A549 (cell line): ENCODE data around the gene ELL.

ENCODE experiments used
- BHLHE40 ChIP-seq: IDR thresholded peaks from 2 replicates; pipeline ENCODE4 v1.6.1; 2012; ENCODE audit warnings: low read depth, low read length, inconsistent platforms
- CEBPB ChIP-seq, 2 experiments: fragments of >200 bp in 1 of 2; sonication (Bioruptor Twin) in 1 of 2; formaldehyde crosslinking in 1 of 2; IDR thresholded peaks; 2 replicates each; pipeline ENCODE4 v1.6.1; 2012 to 2016
- EP300 ChIP-seq, 2 experiments: fragments of >200 bp; sonication (Bioruptor Twin); formaldehyde crosslinking; IDR thresholded peaks; 2 replicates in 1 of 2; 3 replicates in 1 of 2; pipeline ENCODE4 v1.6.1; 2016 to 2017
- ESRRA ChIP-seq: fragments of 150-350 bp; IDR thresholded peaks from 2 replicates; pipeline ENCODE4 v1.6.1; 2014; ENCODE audit warnings: mild to moderate bottlenecking, low read length, borderline replicate concordance
- KDM1A ChIP-seq: fragments of 200-600 bp; sonication (generic); IDR thresholded peaks from 2 replicates; pipeline ENCODE4 v1.6.1; 2016; ENCODE audit warnings: low read depth, mild to moderate bottlenecking
- TF ChIP-seq, protein P1 (sequence below): fragments of >200 bp; sonication (Bioruptor Twin); formaldehyde crosslinking; IDR thresholded peaks from 3 replicates; pipeline ENCODE4 v1.5.1; 2016
- TF ChIP-seq, protein P2 (sequence below): fragments of 450-650 bp; IDR thresholded peaks from 2 replicates; pipeline ENCODE4 v1.6.1; 2014; ENCODE audit warnings: antibody characterized with exemption
- TF ChIP-seq, protein P3 (sequence below): IDR thresholded peaks from 2 replicates; pipeline ENCODE4 v1.6.1; 2012

DNA sequence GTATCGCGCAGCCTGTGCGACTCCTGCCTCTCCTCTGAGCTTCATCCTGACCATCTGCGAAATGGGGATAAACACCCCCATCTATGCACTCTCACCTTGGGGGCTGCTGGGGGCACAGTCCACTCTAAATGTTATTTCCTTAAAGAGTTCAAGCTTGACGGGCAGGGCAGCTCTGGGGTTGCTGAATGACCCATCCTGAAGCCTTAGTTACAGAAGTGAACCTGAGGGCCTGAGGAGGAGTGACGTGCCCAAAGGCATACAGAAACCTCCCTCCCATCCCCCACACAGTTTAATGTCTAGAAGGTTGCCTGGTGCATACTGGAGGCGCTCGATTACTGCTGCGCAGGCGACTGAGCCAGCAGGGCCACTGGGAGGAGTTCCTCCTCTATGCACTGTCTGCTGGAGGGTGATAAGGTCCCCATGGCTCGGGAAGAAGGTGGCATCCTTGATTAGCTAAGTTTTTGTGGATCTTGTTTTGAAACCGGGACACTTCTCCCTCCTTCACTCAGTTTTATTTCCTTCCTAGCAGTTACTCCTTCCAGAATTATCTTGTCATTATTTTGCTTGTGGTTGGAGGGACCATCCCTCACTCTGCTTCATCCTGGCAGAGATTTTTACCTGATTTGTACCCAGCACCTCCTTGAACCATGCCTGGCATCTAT, 22.1 kb upstream of the ELL start:
- TF ChIP-seq, protein P1, sequence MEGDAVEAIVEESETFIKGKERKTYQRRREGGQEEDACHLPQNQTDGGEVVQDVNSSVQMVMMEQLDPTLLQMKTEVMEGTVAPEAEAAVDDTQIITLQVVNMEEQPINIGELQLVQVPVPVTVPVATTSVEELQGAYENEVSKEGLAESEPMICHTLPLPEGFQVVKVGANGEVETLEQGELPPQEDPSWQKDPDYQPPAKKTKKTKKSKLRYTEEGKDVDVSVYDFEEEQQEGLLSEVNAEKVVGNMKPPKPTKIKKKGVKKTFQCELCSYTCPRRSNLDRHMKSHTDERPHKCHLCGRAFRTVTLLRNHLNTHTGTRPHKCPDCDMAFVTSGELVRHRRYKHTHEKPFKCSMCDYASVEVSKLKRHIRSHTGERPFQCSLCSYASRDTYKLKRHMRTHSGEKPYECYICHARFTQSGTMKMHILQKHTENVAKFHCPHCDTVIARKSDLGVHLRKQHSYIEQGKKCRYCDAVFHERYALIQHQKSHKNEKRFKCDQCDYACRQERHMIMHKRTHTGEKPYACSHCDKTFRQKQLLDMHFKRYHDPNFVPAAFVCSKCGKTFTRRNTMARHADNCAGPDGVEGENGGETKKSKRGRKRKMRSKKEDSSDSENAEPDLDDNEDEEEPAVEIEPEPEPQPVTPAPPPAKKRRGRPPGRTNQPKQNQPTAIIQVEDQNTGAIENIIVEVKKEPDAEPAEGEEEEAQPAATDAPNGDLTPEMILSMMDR = no peak
- TF ChIP-seq, protein P2, sequence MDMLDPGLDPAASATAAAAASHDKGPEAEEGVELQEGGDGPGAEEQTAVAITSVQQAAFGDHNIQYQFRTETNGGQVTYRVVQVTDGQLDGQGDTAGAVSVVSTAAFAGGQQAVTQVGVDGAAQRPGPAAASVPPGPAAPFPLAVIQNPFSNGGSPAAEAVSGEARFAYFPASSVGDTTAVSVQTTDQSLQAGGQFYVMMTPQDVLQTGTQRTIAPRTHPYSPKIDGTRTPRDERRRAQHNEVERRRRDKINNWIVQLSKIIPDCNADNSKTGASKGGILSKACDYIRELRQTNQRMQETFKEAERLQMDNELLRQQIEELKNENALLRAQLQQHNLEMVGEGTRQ = no peak
- TF ChIP-seq ESRRA (no peak), BHLHE40 (no peak), EP300 (IDR thresholded peaks at IDR 0.05) (no peak), CEBPB (IDR thresholded peaks at IDR 0.05) (no peak), KDM1A (no peak)
- TF ChIP-seq, protein P3, sequence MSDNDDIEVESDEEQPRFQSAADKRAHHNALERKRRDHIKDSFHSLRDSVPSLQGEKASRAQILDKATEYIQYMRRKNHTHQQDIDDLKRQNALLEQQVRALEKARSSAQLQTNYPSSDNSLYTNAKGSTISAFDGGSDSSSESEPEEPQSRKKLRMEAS = no peak
